Dermis microvascular lymphatic vessel endothelial cell (primary cell): Measurements from ENCODE around the gene PTPN14. TPM values are rescaled to one million over a fixed set of nuclear protein-coding genes. Genes with fewer than 3 reads are reported as not detected.
"Not testable (repeated sequence)": the region's sequence is repeated elsewhere in the genome, so short reads cannot be mapped to it uniquely, and the experiment has no call there.

Experiments used
- DNase-seq, 2 donors: peaks; one replicate each; pipeline versions ENCODE4 v3.0.0 to v3.0.0-alpha.2; 2010; ENCODE audit warnings: low read depth in 2 of 2
- total RNA-seq: library from RNA; depleted of rRNA; stranded (reverse); fragments of >200 nt; gene quantifications from 2 replicates; pipeline ENCODE4 v1.2.1, GENCODE V29; 2014

PTPN14 gene
- 54.3 and 61.8 TPM in 2 replicates for total RNA-seq

DNA sequence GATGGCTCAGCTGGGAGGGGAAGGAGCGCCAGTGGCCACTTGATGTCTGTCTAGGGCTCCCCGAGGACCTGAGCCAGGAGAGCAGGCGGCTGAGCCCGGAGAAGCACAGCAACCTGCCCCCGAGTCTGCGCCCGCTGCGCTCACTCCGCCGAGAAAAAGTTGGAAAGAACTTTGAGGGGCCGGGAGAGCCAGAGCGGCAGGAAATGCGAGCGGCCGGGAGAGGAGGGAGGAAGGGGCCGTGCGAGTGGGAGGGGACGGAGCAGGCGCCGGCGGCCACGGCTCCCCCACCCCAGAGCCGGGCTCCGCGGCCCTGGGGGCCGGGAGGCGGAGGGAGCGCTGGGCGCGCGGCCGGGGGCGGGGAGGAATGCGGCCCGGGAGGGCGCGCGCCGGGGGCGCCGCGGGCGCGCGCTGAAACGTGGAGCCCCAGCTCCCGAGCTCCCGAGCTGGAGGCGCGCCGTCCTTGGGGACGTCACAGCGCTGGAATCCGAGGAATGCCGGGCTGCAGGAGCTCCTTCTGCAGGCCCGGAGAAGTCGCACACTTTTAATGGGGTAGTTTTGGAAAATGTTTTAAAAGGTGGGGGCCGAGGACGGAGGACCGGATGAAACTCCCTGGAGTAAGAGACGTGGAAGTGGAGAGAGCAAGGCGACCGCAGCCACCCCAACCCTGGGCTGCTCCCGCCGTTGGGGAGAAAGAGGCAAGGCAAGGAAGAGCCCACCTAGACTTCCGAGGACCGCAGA is at the start of gene PTPN14:
PTPN14 (minus strand) TSS at position 167 of the 738 bp plus-strand sequence. CDS start 86,799 bp downstream, outside the sequence.
- DNase-seq, result peak; percentile 72 to 95

DNA sequence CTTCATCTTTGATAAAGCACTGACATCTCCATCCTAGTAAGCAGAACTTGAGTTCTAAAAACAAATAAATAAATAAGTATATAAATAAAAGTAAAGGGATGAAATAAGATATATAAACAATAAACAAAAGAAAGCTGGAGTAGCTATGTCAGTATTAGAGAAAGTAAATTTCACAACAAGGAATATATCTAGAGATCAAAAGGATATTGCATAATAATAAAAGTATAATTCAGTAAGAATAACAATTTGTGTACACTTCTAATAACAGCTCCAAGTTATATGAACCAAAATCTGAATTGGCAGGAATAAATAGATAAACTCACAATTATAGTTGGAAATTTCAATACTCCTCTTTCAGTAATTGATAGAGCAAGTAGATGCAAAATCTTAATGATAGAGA is 41.8 kb upstream of the PTPN14 start:
- DNase-seq, result no peak

- DNase-seq, result not testable (repeated sequence)
These were observed 40.5 kb upstream of the PTPN14 start for GRCh38 chr1:214591918-214592317.

GRCh38 chr1:214590696-214591095 is 39.3 kb upstream of the PTPN14 start:
- no peak for DNase-seq

DNA sequence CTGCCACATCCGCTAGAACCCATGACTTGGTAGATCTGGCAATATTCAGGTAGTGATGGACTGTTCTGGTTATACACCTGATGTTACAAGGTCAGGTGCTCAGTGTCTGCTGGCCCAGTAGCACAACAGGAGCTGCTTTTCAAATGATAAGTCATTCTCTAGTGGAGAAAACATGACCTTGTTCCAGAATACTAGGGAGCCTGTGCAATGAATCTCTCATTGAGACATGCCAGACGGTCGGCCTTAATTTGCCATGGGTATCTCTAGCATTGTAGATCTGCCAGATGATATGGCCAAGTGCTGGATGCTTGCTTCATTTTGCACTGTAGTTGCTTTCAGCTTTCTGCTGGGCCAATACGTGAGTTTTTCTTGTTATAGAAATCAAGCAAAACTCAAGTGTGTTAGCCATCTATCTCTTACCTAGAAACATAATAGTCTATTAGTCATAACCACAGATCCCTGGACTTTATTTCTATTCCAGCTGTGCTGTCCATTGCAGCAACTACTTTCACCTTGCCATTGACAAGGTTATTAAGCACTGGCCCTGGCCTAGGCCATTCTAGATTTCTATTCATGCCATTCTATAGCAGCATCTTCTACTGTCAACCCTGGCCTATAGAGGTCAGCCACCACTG is 37.7 kb upstream of the PTPN14 start:
- no peak for DNase-seq

DNA sequence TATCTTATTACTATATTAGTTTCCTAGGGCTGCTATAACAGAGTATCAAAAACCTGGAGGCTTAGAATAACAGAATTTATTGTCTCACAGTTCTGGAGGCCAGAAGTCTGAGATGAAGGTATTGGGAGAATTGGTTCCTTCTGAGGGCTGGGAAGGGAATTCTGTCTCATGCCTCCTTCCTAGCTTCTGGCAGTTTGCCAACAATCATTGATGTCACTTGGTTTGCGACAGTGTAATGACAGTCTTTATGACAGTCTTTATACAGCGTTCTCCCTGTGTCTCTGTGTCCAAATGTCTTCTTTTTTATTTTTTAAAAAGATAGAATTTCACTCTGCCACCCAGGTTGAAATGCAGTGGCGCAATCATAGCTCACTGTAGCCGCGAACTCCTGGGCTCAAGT is 35.8 kb upstream of the PTPN14 start:
- DNase-seq, result no peak

GRCh38 chr1:214586621-214587020 is 35.2 kb upstream of the PTPN14 start:
- DNase-seq, result no peak

DNA sequence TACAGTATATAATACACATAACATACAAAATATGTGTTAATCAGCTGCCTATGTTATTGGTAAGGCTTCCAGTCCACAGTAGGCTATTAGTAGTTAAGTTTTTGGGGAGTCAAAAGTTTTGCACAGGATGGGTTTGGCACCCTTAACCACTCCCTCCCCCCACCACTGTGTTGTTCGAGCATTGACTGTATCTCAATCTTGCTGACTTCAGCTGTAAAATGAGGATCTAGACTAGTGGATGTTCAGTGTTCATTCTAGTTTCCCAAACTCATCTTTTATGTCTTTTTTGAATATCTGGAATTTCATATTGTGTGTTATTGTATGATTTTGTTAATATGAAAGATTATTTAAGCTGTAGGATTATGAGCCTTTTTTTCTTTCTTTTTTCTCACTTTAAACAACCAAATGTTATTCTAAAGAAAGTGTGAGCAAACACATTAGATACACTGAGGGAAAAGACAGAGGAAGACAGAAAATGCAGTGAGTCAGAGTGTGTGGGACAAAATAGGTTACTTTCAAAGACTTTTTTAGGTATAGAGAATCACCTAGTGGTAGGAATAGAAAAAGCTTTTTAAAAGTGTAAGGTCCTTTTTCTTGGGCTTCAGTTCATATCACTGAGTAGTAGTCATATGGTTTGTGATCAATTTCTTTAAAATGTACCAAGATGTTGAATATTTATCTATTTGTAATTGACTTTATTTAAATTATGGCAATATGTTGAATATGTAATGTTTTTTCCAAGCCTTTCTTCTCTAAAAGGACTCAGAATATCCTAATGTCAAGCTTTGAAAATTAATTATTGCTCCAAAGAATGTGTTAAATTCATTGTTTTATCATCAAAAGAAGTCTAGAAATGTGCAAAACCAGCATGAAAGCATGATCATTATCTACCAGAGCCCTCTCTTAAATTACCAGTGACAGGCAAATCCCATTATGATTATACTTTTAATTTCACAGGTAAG is 33.7 kb upstream of the PTPN14 start:
- DNase-seq, result peak; percentile 47 to 81

GRCh38 chr1:214583824-214584554 is 32.6 kb upstream of the PTPN14 start:
- no peak for DNase-seq

- no peak for DNase-seq
These were observed 31.7 kb upstream of the PTPN14 start for GRCh38 chr1:214583113-214583512.

GRCh38 chr1:214582289-214582891 is 31.0 kb upstream of the PTPN14 start:
- no peak for DNase-seq

DNA sequence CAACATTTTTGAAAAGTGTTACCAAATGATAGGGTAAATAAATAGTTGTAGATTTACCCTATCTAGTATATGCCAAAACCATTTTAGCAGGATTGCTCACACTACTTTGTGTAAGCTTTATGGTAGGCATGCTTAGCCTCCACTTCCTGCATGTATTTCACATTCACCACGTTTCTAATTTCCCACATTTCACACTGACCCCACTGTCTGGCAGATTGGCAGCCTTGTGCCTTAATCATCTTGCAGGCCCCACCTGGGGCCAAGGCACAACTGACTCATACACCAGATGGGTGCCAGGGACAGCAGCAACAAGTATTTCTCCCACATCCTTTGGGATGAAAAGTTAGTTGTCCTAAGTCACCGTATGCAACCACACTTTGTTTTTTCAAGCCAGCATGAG is 30.4 kb upstream of the PTPN14 start:
- DNase-seq, result peak in 1 of 2 donors; percentile 78

DNA sequence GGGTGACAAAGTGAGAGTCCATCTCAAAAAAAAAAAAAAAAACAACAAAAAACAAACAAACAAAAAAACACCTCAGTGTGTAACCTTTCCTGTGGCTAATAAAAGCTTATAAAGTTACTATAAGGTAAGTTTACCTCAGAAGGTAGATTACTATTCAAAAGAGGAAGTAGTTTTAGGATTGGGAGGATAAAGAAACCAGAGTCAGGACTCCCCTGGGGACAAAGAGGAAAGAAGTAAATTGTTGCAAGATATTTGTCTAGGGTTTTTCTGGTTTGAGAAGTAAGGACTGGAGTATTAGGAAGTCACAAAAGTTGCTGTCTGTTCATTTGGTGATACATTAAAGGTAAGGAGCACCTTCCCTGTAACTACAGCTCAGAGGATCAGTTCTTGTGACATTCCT is 27.8 kb upstream of the PTPN14 start:
- DNase-seq, result no peak

DNA sequence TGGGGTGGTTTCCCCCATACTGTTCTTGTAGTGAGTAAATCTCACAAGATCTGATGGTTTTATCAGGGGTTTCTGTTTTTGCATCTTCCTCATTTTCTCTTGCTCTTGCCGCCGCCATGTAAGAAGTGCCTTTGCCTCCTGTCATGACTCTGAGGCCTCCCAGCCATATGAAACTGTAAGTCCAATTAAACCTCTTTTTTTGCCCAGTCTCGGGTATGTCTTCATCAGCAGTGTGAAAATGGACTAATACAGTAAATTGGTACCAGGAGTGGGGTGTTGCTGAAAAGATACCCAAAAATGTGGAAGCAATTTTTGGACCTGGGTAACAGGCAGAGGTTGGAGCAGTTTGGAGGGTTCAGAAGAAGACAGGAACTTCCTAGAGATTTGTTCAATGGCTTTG is 24.7 kb upstream of the PTPN14 start:
- DNase-seq, result not testable (repeated sequence)

- DNase-seq, result no peak
These were observed 23.4 kb upstream of the PTPN14 start for GRCh38 chr1:214574598-214575411.

DNA sequence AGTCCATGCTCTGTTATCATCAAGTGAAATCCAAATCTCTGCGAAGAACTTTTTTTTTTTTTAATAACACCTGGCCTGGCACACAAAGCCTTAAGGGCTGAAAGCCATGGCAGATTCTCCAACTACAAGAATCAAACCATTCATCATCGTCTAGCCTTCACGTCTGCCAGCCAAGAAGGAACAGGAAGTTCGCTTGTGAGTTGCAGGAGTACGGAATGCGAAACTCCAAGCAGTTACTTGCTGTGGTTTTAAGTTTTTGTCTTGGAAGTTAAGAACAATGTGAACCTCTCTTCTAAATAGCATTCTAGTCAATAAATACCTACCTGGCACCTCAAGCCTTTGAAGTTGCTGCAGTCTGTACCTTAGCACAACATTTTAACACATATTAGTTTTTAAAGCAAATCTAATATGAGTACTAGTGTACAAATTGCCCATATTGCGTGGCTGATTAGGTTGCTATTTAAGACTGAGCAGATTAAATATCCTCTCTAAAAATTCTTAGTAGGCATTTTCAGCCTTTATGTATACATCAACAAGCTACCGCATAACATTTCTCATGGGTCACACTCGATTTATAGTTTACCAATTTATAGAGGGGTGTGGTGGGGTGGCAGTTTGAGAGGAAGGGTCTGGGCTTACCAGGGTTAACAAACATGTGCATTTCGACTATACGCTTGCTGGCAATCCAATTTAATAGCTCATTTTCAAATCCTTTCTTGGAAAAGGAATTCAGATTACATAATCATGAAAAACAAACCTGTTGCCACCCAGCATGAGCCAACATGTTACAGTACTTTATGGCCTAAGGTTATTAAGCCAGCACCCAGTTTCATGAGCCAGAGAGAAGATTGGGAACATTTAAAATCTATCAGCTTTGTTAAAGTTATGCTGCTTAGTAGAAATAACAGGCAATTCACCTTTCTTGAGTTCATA is 22.2 kb upstream of the PTPN14 start:
- DNase-seq, result peak in 1 of 2 donors; percentile 21

DNA sequence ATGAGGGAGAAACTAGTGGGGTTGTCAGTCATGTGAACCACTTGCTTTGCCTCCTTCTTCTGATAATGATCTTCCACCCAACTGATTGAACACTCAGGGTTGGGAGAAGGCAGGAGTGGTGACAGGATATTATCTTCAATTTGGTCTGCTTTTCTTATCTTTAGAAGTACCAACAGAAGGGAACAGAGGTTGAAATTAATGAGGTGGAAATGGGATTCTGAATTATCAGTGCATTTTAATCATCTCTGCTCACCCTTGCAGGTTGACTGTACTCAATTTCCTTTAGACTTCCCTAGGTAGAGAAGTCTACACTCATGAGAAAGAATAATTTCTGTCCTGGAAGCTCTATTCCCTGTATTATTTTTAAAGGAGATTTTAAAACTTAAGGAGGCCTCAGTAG is 19.9 kb upstream of the PTPN14 start:
- no peak for DNase-seq

- peak in 1 of 2 donors; percentile 82 for DNase-seq
These were observed 19.0 kb upstream of the PTPN14 start for GRCh38 chr1:214570442-214570841.
